CD14-positive monocyte (primary cell): ENCODE results near the gene NLRP7. TPM values are rescaled to one million over a fixed set of nuclear protein-coding genes. Genes with fewer than 3 reads are reported as not detected.

Experiments used
- DNase-seq, 3 donors: peaks; one replicate each; pipeline ENCODE4 v3.0.0-alpha.2; 2011 to 2022
- H2AFZ ChIP-seq: 2 replicates; pipeline ENCODE4 v1.6.0; 2012; ENCODE audit warnings: mild to moderate bottlenecking, low read depth, low read length, inconsistent platforms; ENCODE audit not compliant: insufficient read depth, poor library complexity, severe bottlenecking
- H3K27ac ChIP-seq, 2 donors: 1 replicate in 1 of 2; 2 replicates in 1 of 2; pipeline ENCODE4 v1.5.1; 2012 to 2013; ENCODE audit warnings: low read length in 2 of 2, control low read depth in 1 of 2, inconsistent platforms in 1 of 2, low read depth in 1 of 2, mild to moderate bottlenecking in 1 of 2
- H3K27me3 ChIP-seq, 2 donors: one replicate each; pipeline versions ENCODE4 v1.6.0 to v1.6.1; 2011 to 2013; ENCODE audit warnings: low read length in 2 of 2; ENCODE audit not compliant: control insufficient read depth in 2 of 2, insufficient read depth in 2 of 2
- H3K36me3 ChIP-seq, 2 donors: replicated peaks in 1 of 2; 1 replicate in 1 of 2; 2 replicates in 1 of 2; pipeline versions ENCODE4 v1.5.1 to v1.6.1; 2012 to 2013; ENCODE audit warnings: low read length in 2 of 2, control low read depth in 1 of 2, inconsistent platforms in 1 of 2, mild to moderate bottlenecking in 1 of 2; ENCODE audit not compliant: insufficient read depth in 2 of 2, control insufficient read depth in 1 of 2
- H3K4me1 ChIP-seq, 2 donors: 1 replicate in 1 of 2; 2 replicates in 1 of 2; pipeline versions ENCODE4 v1.5.1 to v1.6.1; 2012 to 2013; ENCODE audit warnings: low read length in 2 of 2, control low read depth in 1 of 2, inconsistent platforms in 1 of 2, mild to moderate bottlenecking in 1 of 2, moderate library complexity in 1 of 2; ENCODE audit not compliant: insufficient read depth in 2 of 2, control insufficient read depth in 1 of 2
- H3K4me2 ChIP-seq: replicated peaks from 2 replicates; pipeline ENCODE3; 2012; ENCODE audit warnings: low read length, moderate library complexity, mild to moderate bottlenecking; ENCODE audit not compliant: poor library complexity, severe bottlenecking; ENCODE audit errors: extremely low read depth
- H3K4me3 ChIP-seq, 3 experiments: fragments of 200-600 bp in 1 of 3; sonication (generic) in 1 of 3; replicated peaks in 1 of 3; 1 replicate in 2 of 3; 2 replicates in 1 of 3; pipeline ENCODE4 v1.5.1; 2011 to 2013; ENCODE audit warnings: low read length in 3 of 3, mild to moderate bottlenecking in 3 of 3, control low read depth in 2 of 3, low read depth in 2 of 3, inconsistent platforms in 1 of 3, moderate library complexity in 1 of 3
- H3K79me2 ChIP-seq: 2 replicates; pipeline ENCODE4 v1.6.0; 2012; ENCODE audit warnings: mild to moderate bottlenecking, control low read depth, inconsistent platforms, low read length, moderate library complexity; ENCODE audit not compliant: insufficient read depth
- H3K9ac ChIP-seq: 2 replicates; pipeline ENCODE4 v1.6.0; 2017; ENCODE audit warnings: low read length, mild to moderate bottlenecking; ENCODE audit not compliant: insufficient read depth, poor library complexity, severe bottlenecking
- H3K9me3 ChIP-seq, 2 donors: replicated peaks in 1 of 2; 1 replicate in 1 of 2; 2 replicates in 1 of 2; pipeline versions ENCODE4 v1.5.1 to v1.6.1; 2012 to 2013; ENCODE audit warnings: low read length in 2 of 2, control low read depth in 1 of 2; ENCODE audit not compliant: control insufficient read depth in 1 of 2, insufficient read depth in 1 of 2
- H4K20me1 ChIP-seq: 2 replicates; pipeline ENCODE4 v1.6.0; 2012; ENCODE audit warnings: mild to moderate bottlenecking, low read length, control low read depth, moderate library complexity; ENCODE audit not compliant: insufficient read depth
- H3K27ac Mint-ChIP-seq, 7 donors: one replicate each; pipeline ENCODE4 v1.8.0; 2020; ENCODE audit warnings: mild to moderate bottlenecking in 7 of 7, mixed read lengths in 7 of 7, moderate library complexity in 6 of 7, inconsistent platforms in 2 of 7
- H3K27me3 Mint-ChIP-seq, 3 donors: one replicate each; pipeline ENCODE4 v1.8.0; 2021 to 2022; ENCODE audit warnings: low read depth in 3 of 3, mild to moderate bottlenecking in 3 of 3, mixed read lengths in 3 of 3, moderate library complexity in 3 of 3, inconsistent platforms in 1 of 3
- H3K36me3 Mint-ChIP-seq, 2 donors: one replicate each; pipeline ENCODE4 v1.8.0; 2020; ENCODE audit warnings: mixed read lengths in 2 of 2, inconsistent platforms in 1 of 2, mild to moderate bottlenecking in 1 of 2
- H3K4me1 Mint-ChIP-seq: one replicate; pipeline ENCODE4 v1.8.0; 2020; ENCODE audit warnings: mild to moderate bottlenecking, mixed read lengths
- H3K4me3 Mint-ChIP-seq, 2 donors: one replicate each; pipeline ENCODE4 v1.8.0; 2020; ENCODE audit warnings: mild to moderate bottlenecking in 2 of 2, mixed read lengths in 2 of 2, moderate library complexity in 1 of 2
- H3K9me3 Mint-ChIP-seq, 7 donors: one replicate each; pipeline ENCODE4 v1.8.0; 2020 to 2022; ENCODE audit warnings: mixed read lengths in 7 of 7, mild to moderate bottlenecking in 6 of 7, moderate library complexity in 6 of 7, inconsistent platforms in 2 of 7
- CTCF ChIP-seq: fragments of 200-600 bp; IDR thresholded peaks from one replicate; pipeline ENCODE4 v1.8.0; 2022; ENCODE audit warnings: antibody characterized with exemption, mild to moderate bottlenecking
- WGBS: methylation state at CpG from one replicate; pipeline ENCODE4 v1.1.5; 2013; ENCODE audit warnings: missing lambda C conversion rate; ENCODE audit not compliant: insufficient coverage; 5-methylcytosine and 5-hydroxymethylcytosine counted together
- intact Hi-C, 2 donors: fragments of 100-400 bp; cut with micrococcal nuclease; formaldehyde crosslinking; loops; one replicate each; pipeline versions ENCODE4 v1.15.0 to v1.15.1; 2023
- polyA plus RNA-seq, 3 donors: library from polyadenylated mRNA; depleted of rRNA in 1 of 3; unstranded in 2 of 3; stranded (reverse) in 1 of 3; fragments of 300-500 nt in 2 of 3; fragments of >200 nt in 1 of 3; fragmentation: Illumina TruSeq in 2 of 3; gene quantifications; 1 replicate in 2 of 3; 2 replicates in 1 of 3; pipeline ENCODE4 v1.2.3, GENCODE V29; 2012 to 2021

Gene NLRP7
- polyA plus RNA-seq, 3 donors = not detected

- no peak overlapping the region for H3K4me3 ChIP-seq
- peaks cover 5% of the 10 kb centered on the region in 2 donors for H3K4me1 ChIP-seq
- DNase-seq = no peak
- peak overlapping the region in 1 of 2 donors; percentile 12 for H3K27ac ChIP-seq
- Mint-ChIP-seq H3K27me3 (peaks cover 0 to 3% (median 2%) of the 10 kb centered on the region in 3 donors), H3K27ac (peak overlapping the region in 3 of 7 donors; percentile 33 to 54 (median 35)), H3K9me3 (peaks cover 0 to 7% (median 0%) of the 10 kb centered on the region in 7 donors), H3K4me1 (peaks cover 6% of the 10 kb centered on the region), H3K36me3 (peaks cover 74 to 96% of the 10 kb centered on the region in 2 donors), H3K4me3 (no peak overlapping the region)
- intact Hi-C loops = no loop called here
- TF ChIP-seq CTCF = no peak
- H3K4me2 ChIP-seq = no peak overlapping the region
- H3K27me3 ChIP-seq = no peaks in the 10 kb centered on the region
- peaks cover 64 to 87% of the 10 kb centered on the region in 2 donors for H3K36me3 ChIP-seq
- H2AFZ ChIP-seq = no peak overlapping the region
- H3K9ac ChIP-seq = no peak overlapping the region
- peaks cover 7% of the 10 kb centered on the region for H3K79me2 ChIP-seq
- WGBS = 100% methylated on average over 5 of the region's 10 CpGs
- peaks cover 94% of the 10 kb centered on the region for H4K20me1 ChIP-seq
- no peaks in the 10 kb centered on the region for H3K9me3 ChIP-seq
Measured at GRCh38 chr19:54888239-54888638, 59.1 kb downstream of the NLRP7 start.

GRCh38 chr19:54883228-54883627 lies 64.1 kb downstream of the NLRP7 start:
- H3K4me2 ChIP-seq = no peak overlapping the region
- Mint-ChIP-seq H3K9me3 (peaks cover 0 to 7% (median 0%) of the 10 kb centered on the region in 7 donors), H3K4me3 (no peak overlapping the region), H3K4me1 (peaks cover 48% of the 10 kb centered on the region), H3K27me3 (peaks cover 2 to 15% (median 13%) of the 10 kb centered on the region in 3 donors), H3K27ac (peak overlapping the region in 5 of 7 donors; percentile 2 to 69 (median 50)), H3K36me3 (peaks cover 78 to 100% of the 10 kb centered on the region in 2 donors)
- no peak overlapping the region for H3K4me3 ChIP-seq
- peaks cover 57% of the 10 kb centered on the region for H3K79me2 ChIP-seq
- H3K36me3 ChIP-seq = peaks cover 54 to 87% of the 10 kb centered on the region in 2 donors
- intact Hi-C loops = loop anchor here in 1 of 2 donors (5.0 kb wide), 1 partner anchor 34 kb away; no protein-coding TSS in a partner anchor
- H3K4me1 ChIP-seq = peaks cover 34 to 51% of the 10 kb centered on the region in 2 donors
- H3K9me3 ChIP-seq = no peaks in the 10 kb centered on the region
- WGBS = 80% methylated on average over 7 of the region's 9 CpGs
- H3K9ac ChIP-seq = no peak overlapping the region
- no peaks in the 10 kb centered on the region for H3K27me3 ChIP-seq
- no peak for DNase-seq
- H3K27ac ChIP-seq = no peak overlapping the region
- peaks cover 96% of the 10 kb centered on the region for H4K20me1 ChIP-seq
- no peak for TF ChIP-seq CTCF
- H2AFZ ChIP-seq = no peak overlapping the region
